ENCODE data around the gene FAM228B. TPM values are rescaled to one million over a fixed set of nuclear protein-coding genes. Genes with fewer than 3 reads are reported as not detected.

Gene FAM228B
- total RNA-seq, 1 experiment from 2014 or later = 16.8 TPM

DNA sequence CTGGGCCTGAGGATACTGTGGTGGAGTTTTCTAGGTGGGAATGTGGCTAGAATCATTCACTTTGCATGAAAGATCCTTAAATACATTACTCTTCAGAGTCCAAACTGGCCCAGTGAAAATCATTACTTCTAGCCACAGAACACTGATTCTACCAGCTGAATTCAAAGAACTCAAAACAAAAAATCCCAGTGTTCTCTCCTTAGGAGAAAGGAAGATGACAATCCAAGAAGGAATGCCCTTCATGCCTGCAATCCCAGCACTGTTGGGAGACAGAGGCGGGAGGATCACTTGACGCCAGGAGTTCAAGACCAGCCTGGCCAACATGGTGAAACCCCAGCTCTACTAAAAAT lies 86.8 kb downstream of the FAM228B start:
- POLR2A ChIA-PET (ENCODE audit: unreplicated experiment) = interaction anchor here (0.6 kb wide), 1 partner anchor 582 kb away, joined by 5 read pairs; no protein-coding TSS in a partner anchor
- no peaks in the 10 kb centered on the region for H3K79me2 ChIP-seq (ENCODE audit: low read depth)
- CTCF ChIA-PET = no interaction called here
- no peaks in the 10 kb centered on the region for H3K9me3 ChIP-seq (ENCODE audit: insufficient read depth, low read depth)
- no peak overlapping the region for H3K4me3 ChIP-seq
- no peak overlapping the region for H3K4me2 ChIP-seq
- no peak for DNase-seq
- H4K20me1 ChIP-seq (ENCODE audit: insufficient read depth) = no peaks in the 10 kb centered on the region
- H3K27me3 ChIP-seq (ENCODE audit: insufficient read depth, low read depth) = no peaks in the 10 kb centered on the region
- no peak overlapping the region for H3K27ac ChIP-seq
- H3F3A ChIP-seq (ENCODE audit: insufficient read depth, low read depth) = no peaks in the 10 kb centered on the region
- intact Hi-C loops (cut with micrococcal nuclease; ENCODE audit: unreplicated experiment) = no loop called here
- no peak for TF ChIP-seq CTCF (conservative IDR thresholded peaks at IDR 0.05)
- no peak for TF ChIP-seq EZH2 (IDR thresholded peaks at IDR 0.05; ENCODE audit: low read depth)
- no peaks in the 10 kb centered on the region for H3K9me2 ChIP-seq (ENCODE audit: insufficient read depth)
- no peak overlapping the region for H2AFZ ChIP-seq
- no peaks in the 10 kb centered on the region for H3K36me3 ChIP-seq (ENCODE audit: low read depth)
- H3K4me1 ChIP-seq (replicated peaks; ENCODE audit: insufficient read depth) = no peaks in the 10 kb centered on the region
- no TSS peak for BruUV-seq (replicated peaks)

DNA sequence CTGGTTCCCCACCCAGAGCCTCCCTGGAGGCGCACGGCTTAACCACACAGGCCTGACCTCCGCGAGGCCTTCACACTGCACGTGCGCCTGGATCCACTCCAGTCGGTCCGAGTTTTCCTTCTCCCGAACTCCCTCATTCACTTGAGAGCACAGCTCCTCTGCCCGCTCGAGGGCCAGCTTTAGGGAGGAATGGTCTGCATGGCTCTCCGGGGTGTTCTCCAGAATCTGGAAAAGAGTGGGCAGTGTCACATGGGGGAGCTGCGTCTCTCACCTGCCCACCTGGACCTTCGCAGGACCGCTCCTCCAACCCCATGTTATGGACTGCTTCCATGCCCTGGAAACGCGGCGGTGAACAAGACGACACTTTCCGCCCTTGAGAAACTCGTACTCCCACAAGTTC lies 87.5 kb downstream of the FAM228B start:
- ChIA-PET POLR2A (ENCODE audit: unreplicated experiment) (interaction anchor here (0.6 kb wide), 1 partner anchor 581 kb away, joined by 5 read pairs; no protein-coding TSS in a partner anchor), CTCF (no interaction called here)
- intact Hi-C loops (cut with micrococcal nuclease; ENCODE audit: unreplicated experiment) = no loop called here
- Histone ChIP-seq H3F3A (ENCODE audit: insufficient read depth, low read depth) (no peaks in the 10 kb centered on the region), H2AFZ (no peak overlapping the region), H3K9me3 (ENCODE audit: insufficient read depth, low read depth) (no peaks in the 10 kb centered on the region), H3K79me2 (ENCODE audit: low read depth) (no peaks in the 10 kb centered on the region), H4K20me1 (ENCODE audit: insufficient read depth) (no peaks in the 10 kb centered on the region), H3K4me3 (no peak overlapping the region), H3K36me3 (ENCODE audit: low read depth) (no peaks in the 10 kb centered on the region), H3K9me2 (ENCODE audit: insufficient read depth) (no peaks in the 10 kb centered on the region), H3K4me2 (no peak overlapping the region), H3K27ac (no peak overlapping the region), H3K4me1 (replicated peaks; ENCODE audit: insufficient read depth) (no peaks in the 10 kb centered on the region), H3K27me3 (ENCODE audit: insufficient read depth, low read depth) (no peaks in the 10 kb centered on the region)
- no peak for TF ChIP-seq EZH2 (IDR thresholded peaks at IDR 0.05; ENCODE audit: low read depth)
- TF ChIP-seq CTCF (conservative IDR thresholded peaks at IDR 0.05) = no peak
- no TSS peak for BruUV-seq (replicated peaks)
- DNase-seq = no peak

DNA sequence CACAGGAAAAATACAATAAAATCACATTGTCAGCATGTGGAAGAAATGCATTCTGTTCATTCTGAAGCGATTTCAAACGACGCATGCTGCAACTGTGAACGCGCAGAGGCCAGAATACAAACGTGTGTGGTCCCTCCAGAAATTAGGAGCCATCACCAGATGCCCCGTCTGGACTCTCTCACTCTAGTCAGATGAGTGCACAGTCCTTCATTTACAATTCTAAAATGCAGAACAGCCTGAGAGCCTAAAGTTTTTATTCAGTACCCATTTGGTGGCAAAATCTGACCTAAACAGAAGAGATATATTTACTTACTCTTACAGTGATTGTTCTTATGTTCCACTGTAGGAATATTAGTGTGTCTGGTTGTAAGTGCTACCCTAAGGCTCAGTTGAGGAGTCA lies 88.1 kb downstream of the FAM228B start:
- intact Hi-C loops (cut with micrococcal nuclease; ENCODE audit: unreplicated experiment) = no loop called here
- no peak overlapping the region for H3K4me2 ChIP-seq
- ChIA-PET CTCF (no interaction called here), POLR2A (ENCODE audit: unreplicated experiment) (no interaction called here)
- no peaks in the 10 kb centered on the region for H3K4me1 ChIP-seq (replicated peaks; ENCODE audit: insufficient read depth)
- H3K9me3 ChIP-seq (ENCODE audit: insufficient read depth, low read depth) = no peaks in the 10 kb centered on the region
- H3K4me3 ChIP-seq = no peak overlapping the region
- no peaks in the 10 kb centered on the region for H3K27me3 ChIP-seq (ENCODE audit: insufficient read depth, low read depth)
- no peaks in the 10 kb centered on the region for H3K36me3 ChIP-seq (ENCODE audit: low read depth)
- BruUV-seq (replicated peaks) = no TSS peak
- H3F3A ChIP-seq (ENCODE audit: insufficient read depth, low read depth) = no peaks in the 10 kb centered on the region
- DNase-seq = no peak
- no peaks in the 10 kb centered on the region for H3K9me2 ChIP-seq (ENCODE audit: insufficient read depth)
- no peaks in the 10 kb centered on the region for H4K20me1 ChIP-seq (ENCODE audit: insufficient read depth)
- H3K27ac ChIP-seq = no peak overlapping the region
- no peaks in the 10 kb centered on the region for H3K79me2 ChIP-seq (ENCODE audit: low read depth)
- H2AFZ ChIP-seq = no peak overlapping the region
- TF ChIP-seq CTCF (conservative IDR thresholded peaks at IDR 0.05) (no peak), EZH2 (IDR thresholded peaks at IDR 0.05; ENCODE audit: low read depth) (no peak)

All from PC-9 (cell line).